Erythroblast (primary cell): ENCODE data around the gene OLFM4.

Experiments used
- GATA1 ChIP-seq: IDR thresholded peaks from 2 replicates; pipeline ENCODE4 v1.6.1; 2011; ENCODE audit warnings: low read depth, mild to moderate bottlenecking, control low read depth, low read length, moderate library complexity
- POLR2A ChIP-seq: IDR thresholded peaks from 2 replicates; pipeline ENCODE4 v1.6.1; 2011; ENCODE audit warnings: mild to moderate bottlenecking, low read length

DNA sequence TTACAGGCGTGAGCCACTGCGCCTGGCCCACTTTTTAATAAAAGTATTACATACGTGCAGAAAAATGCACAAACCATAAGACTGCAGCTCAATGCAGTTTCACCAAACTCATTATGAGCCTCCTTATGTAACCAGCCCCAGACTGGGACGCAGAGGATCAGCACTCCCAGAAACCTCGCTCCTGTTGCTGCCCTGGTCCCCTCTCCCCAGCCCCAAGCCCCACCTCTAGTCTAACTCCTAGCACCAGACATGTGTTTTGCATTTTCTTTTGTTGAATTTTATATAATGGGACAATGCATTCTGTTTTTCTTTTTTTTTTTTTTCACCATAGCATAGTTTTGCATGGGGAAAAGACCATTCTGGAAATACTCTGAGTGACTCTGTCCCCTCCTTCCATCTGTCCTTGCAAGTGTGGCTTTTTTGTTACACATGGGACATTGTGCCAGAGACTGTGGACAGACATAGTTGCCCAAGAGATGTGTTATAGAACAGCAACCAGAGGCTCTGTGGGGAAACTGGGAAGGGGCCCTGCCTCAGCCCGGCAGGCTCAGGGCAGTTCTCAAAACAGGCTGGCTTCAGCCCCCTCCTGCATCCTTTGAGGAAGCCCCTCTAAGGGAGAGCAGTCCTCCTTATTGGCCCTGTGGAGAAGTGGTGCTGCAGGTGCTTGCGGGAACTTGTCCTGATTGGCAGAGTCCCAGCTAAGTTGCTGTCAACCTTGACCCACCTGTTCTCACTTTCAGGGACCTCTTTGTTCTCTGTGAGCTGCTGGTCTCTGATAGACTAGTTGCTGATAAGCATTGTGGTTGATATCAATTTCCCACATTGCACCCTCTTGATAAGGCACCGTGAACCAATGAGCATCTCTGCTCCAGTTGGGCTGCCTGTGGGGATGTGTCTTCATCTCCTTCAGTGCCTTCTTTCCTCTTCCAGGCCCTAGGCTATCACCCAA lies 13.8 kb upstream of the OLFM4 start:
- no peak for TF ChIP-seq POLR2A
- TF ChIP-seq GATA1: no peak
